OCI-LY1 (cell line): ENCODE results near the gene GOLGB1.

Experiments
- H2AFZ ChIP-seq: fragments of 200-600 bp; sonication (generic), shearing (Covaris generic); 2 replicates; pipeline ENCODE4 v1.6.0; 2014; ENCODE audit warnings: antibody characterized with exemption, mild to moderate bottlenecking, low read length
- H3F3A ChIP-seq: fragments of 200-600 bp; sonication (generic), shearing (Covaris generic); 2 replicates; pipeline ENCODE4 v1.6.0; 2014; ENCODE audit warnings: mild to moderate bottlenecking, antibody characterized with exemption, low read length, moderate library complexity; ENCODE audit not compliant: insufficient read depth
- H3K27ac ChIP-seq: fragments of 200-600 bp; sonication (generic); 2 replicates; pipeline ENCODE4 v1.5.1; 2014; ENCODE audit warnings: low read length, mixed run types, mild to moderate bottlenecking, low read depth; ENCODE audit not compliant: poor library complexity, severe bottlenecking
- H3K27me3 ChIP-seq: fragments of 200-600 bp; sonication (generic); 2 replicates; pipeline ENCODE4 v1.6.0; 2014; ENCODE audit warnings: antibody characterized with exemption, mild to moderate bottlenecking, low read length, moderate library complexity; ENCODE audit not compliant: insufficient read depth
- H3K36me3 ChIP-seq: fragments of 200-600 bp; sonication (generic); 2 replicates; pipeline ENCODE4 v1.6.1; 2014; ENCODE audit warnings: mild to moderate bottlenecking, antibody characterized with exemption, low read length, moderate library complexity, mixed read lengths; ENCODE audit not compliant: insufficient read depth
- H3K4me1 ChIP-seq: fragments of 200-600 bp; sonication (generic); 2 replicates; pipeline ENCODE4 v1.5.1; 2014; ENCODE audit warnings: mild to moderate bottlenecking, low read length, moderate library complexity; ENCODE audit not compliant: insufficient read depth, severe bottlenecking
- H3K4me2 ChIP-seq: fragments of 200-600 bp; sonication (generic), shearing (Covaris generic); 2 replicates; pipeline ENCODE4 v1.6.1; 2014; ENCODE audit warnings: low read length
- H3K4me3 ChIP-seq: fragments of 200-600 bp; sonication (generic); 2 replicates; pipeline ENCODE4 v1.5.1; 2014; ENCODE audit warnings: low read length, low read depth, mild to moderate bottlenecking, mixed read lengths; ENCODE audit not compliant: poor library complexity, severe bottlenecking
- H3K79me2 ChIP-seq: fragments of 200-600 bp; shearing (Covaris generic); 2 replicates; pipeline ENCODE4 v1.6.1; 2016; ENCODE audit warnings: mixed run types, low read length, mixed read lengths; ENCODE audit not compliant: insufficient read depth
- H3K9ac ChIP-seq: fragments of 200-600 bp; sonication (generic), shearing (Covaris generic); 2 replicates; pipeline ENCODE4 v1.6.1; 2014; ENCODE audit warnings: mild to moderate bottlenecking, low read length, mixed read lengths
- H3K9me2 ChIP-seq: fragments of 200-600 bp; sonication (generic), shearing (Covaris generic); 2 replicates; pipeline ENCODE4 v1.6.1; 2014; ENCODE audit warnings: low read depth, mild to moderate bottlenecking, low read length, mixed read lengths
- H3K9me3 ChIP-seq: fragments of 200-600 bp; shearing (Covaris generic); 2 replicates; pipeline ENCODE4 v1.6.1; 2014; ENCODE audit warnings: low read length, mixed read lengths
- H4K20me1 ChIP-seq: fragments of 200-600 bp; sonication (generic), shearing (Covaris generic); 2 replicates; pipeline ENCODE4 v1.6.0; 2016; ENCODE audit warnings: mild to moderate bottlenecking, low read length; ENCODE audit not compliant: insufficient read depth
- CTCF ChIP-seq: fragments of 200-600 bp; sonication (generic), shearing (Covaris generic); IDR thresholded peaks from 2 replicates; pipeline ENCODE4 v1.5.1; 2017; ENCODE audit warnings: mild to moderate bottlenecking, antibody characterized with exemption, low read length, moderate library complexity, mixed read lengths
- EZH2 ChIP-seq: fragments of 200-600 bp; sonication (generic), shearing (Covaris generic); IDR thresholded peaks from 2 replicates; pipeline ENCODE4 v1.8.0; 2017; ENCODE audit warnings: borderline replicate concordance, mixed run types, mild to moderate bottlenecking, antibody characterized with exemption, low read length, moderate library complexity, mixed read lengths

The GOLGB1 gene

GRCh38 chr3:121670676-121671075 is 78.9 kb downstream of the GOLGB1 start:
- Histone ChIP-seq H4K20me1 (no peaks in the 10 kb centered on the region), H3K4me3 (no peak overlapping the region), H3K4me1 (no peaks in the 10 kb centered on the region), H3K79me2 (no peaks in the 10 kb centered on the region), H2AFZ (no peak overlapping the region), H3K9ac (no peak overlapping the region), H3K27me3 (no peaks in the 10 kb centered on the region), H3K36me3 (peaks cover 37% of the 10 kb centered on the region; the same call in 1 of the 2 replicates), H3K9me3 (no peaks in the 10 kb centered on the region), H3K9me2 (no peaks in the 10 kb centered on the region), H3K4me2 (no peak overlapping the region), H3K27ac (no peak overlapping the region), H3F3A (no peaks in the 10 kb centered on the region)
- TF ChIP-seq EZH2 (no peak), CTCF (no peak)

GRCh38 chr3:121667333-121667732 is 82.2 kb downstream of the GOLGB1 start:
- H3K9me2 ChIP-seq = no peaks in the 10 kb centered on the region
- H3K36me3 ChIP-seq = peaks cover 36% of the 10 kb centered on the region; the same call in 1 of the 2 replicates
- no peak overlapping the region for H2AFZ ChIP-seq
- no peaks in the 10 kb centered on the region for H3K9me3 ChIP-seq
- no peak overlapping the region for H3K9ac ChIP-seq
- no peaks in the 10 kb centered on the region for H3K79me2 ChIP-seq
- no peaks in the 10 kb centered on the region for H4K20me1 ChIP-seq
- no peak overlapping the region for H3K4me2 ChIP-seq
- TF ChIP-seq EZH2 (no peak), CTCF (no peak)
- H3K27ac ChIP-seq = no peak overlapping the region
- H3F3A ChIP-seq = no peaks in the 10 kb centered on the region
- no peaks in the 10 kb centered on the region for H3K27me3 ChIP-seq
- H3K4me3 ChIP-seq = no peak overlapping the region
- H3K4me1 ChIP-seq = no peaks in the 10 kb centered on the region

GRCh38 chr3:121665488-121665887 is 84.1 kb downstream of the GOLGB1 start:
- H3K36me3 ChIP-seq = peaks cover 32% of the 10 kb centered on the region; the same call in 1 of the 2 replicates
- no peaks in the 10 kb centered on the region for H3K27me3 ChIP-seq
- H2AFZ ChIP-seq = no peak overlapping the region
- no peak for TF ChIP-seq CTCF
- no peak for TF ChIP-seq EZH2
- no peak overlapping the region for H3K4me3 ChIP-seq
- H3K4me1 ChIP-seq = peaks cover 11% of the 10 kb centered on the region
- no peaks in the 10 kb centered on the region for H3K9me2 ChIP-seq
- no peak overlapping the region for H3K27ac ChIP-seq
- no peaks in the 10 kb centered on the region for H3K9me3 ChIP-seq
- H3K9ac ChIP-seq = no peak overlapping the region
- no peaks in the 10 kb centered on the region for H4K20me1 ChIP-seq
- no peaks in the 10 kb centered on the region for H3F3A ChIP-seq
- no peaks in the 10 kb centered on the region for H3K79me2 ChIP-seq
- H3K4me2 ChIP-seq = no peak overlapping the region
